ENCODE results near the gene ARHGAP1.

- TF ChIP-seq EZH2 (IDR thresholded peaks at IDR 0.05; ENCODE audit: borderline replicate concordance, low read depth, low read length) (no peak), GATA2 (CRISPR knock-in tag; IDR thresholded peaks at IDR 0.05) (no peak), YY1 (IDR thresholded peaks at IDR 0.05; ENCODE audit: borderline replicate concordance in 1 of 3, control insufficient read depth in 1 of 3, extremely low read depth in 1 of 3, insufficient read depth in 3 of 3, insufficient read length in 1 of 3, insufficient replicate concordance in 2 of 3, low read depth in 1 of 3, low read length in 2 of 3) (no peak), ZNF263 (CRISPR knock-in tag; IDR thresholded peaks at IDR 0.05; ENCODE audit: borderline replicate concordance) (no peak), RAD51 (IDR thresholded peaks at IDR 0.05; ENCODE audit: borderline replicate concordance, low read depth) (no peak)
Measured at GRCh38 chr11:46667043-46667481, 33.4 kb downstream of the ARHGAP1 start.
